Activated B cell treated with CpG ODN at 0.5 μM for 24 hours (primary cell): ENCODE results near the gene TRAFD1. TPM values are rescaled to one million over a fixed set of nuclear protein-coding genes. Genes with fewer than 3 reads are reported as not detected.

Experiments
- ATAC-seq: fragments of 200-7000 bp; cut with Tn5 transposase; one replicate; pipeline ENCODE4 v1.10.0; 2021; ENCODE audit warnings: low read depth, mild to moderate bottlenecking, moderate library complexity
- CTCF ChIA-PET: fragments of 350-600 bp; sonication (Branson Sonifier 250); formaldehyde crosslinking; loops from one replicate; lab custom pipeline; 2021; ENCODE audit warnings: antibody characterized with exemption; lab: Charles Lee
- POLR2A ChIA-PET: fragments of 350-600 bp; sonication (Branson Sonifier 250); formaldehyde crosslinking; loops from one replicate; lab custom pipeline; 2021; ENCODE audit warnings: antibody characterized with exemption; lab: Charles Lee
- DNase-seq: peaks from one replicate; pipeline ENCODE4 v3.0.0; 2022
- H3K27ac Mint-ChIP-seq: one replicate; pipeline ENCODE4 v1.8.0; 2020; ENCODE audit warnings: mixed read lengths
- H3K27me3 Mint-ChIP-seq: one replicate; pipeline ENCODE4 v1.8.0; 2021; ENCODE audit warnings: mixed read lengths
- H3K36me3 Mint-ChIP-seq: one replicate; pipeline ENCODE4 v1.8.0; 2021; ENCODE audit warnings: low read depth, mixed read lengths
- H3K4me1 Mint-ChIP-seq: one replicate; pipeline ENCODE4 v1.8.0; 2021; ENCODE audit warnings: mixed read lengths
- H3K4me3 Mint-ChIP-seq: one replicate; pipeline ENCODE4 v1.8.0; 2020; ENCODE audit warnings: mild to moderate bottlenecking, mixed read lengths
- H3K9me3 Mint-ChIP-seq: one replicate; pipeline ENCODE4 v1.8.0; 2020; ENCODE audit warnings: mixed read lengths
- intact Hi-C: fragments of 100-400 bp; cut with micrococcal nuclease; formaldehyde crosslinking; loops from one replicate; pipeline ENCODE4 v1.15.1; 2024
- total RNA-seq: library from RNA; stranded (reverse); gene quantifications from 2 replicates; pipeline ENCODE4 v1.2.3, GENCODE V29; 2022
- TF ChIP-seq, protein P1 (sequence below): fragments of 200-600 bp; IDR thresholded peaks from one replicate; pipeline ENCODE4 v1.8.0; 2022; ENCODE audit warnings: antibody characterized with exemption, mild to moderate bottlenecking

The TRAFD1 gene
- total RNA-seq, 1 donor from 2014 or later, result 51.0 TPM

DNA sequence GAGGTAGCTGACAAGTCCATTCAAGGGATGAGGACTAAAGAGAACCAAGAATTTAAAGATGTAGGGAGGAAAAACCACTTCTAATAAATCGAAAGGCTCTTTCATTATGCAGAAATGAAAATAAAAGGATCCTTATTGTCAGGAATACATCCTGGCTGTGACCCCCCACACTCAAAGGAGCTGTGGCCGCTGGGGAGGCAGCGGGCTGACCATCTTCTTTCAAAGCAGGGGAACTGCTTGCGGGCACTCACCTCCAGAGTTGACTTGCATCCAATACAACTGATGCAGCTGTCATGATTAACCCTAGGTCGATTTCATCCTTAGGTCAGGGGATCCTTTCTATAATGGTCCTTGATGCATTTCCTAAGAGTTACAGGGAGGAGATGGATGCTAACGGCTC lies 35.3 kb downstream of the TRAFD1 start:
- ChIA-PET CTCF (interaction anchor here (1.3 kb wide), 1 partner anchor 216 kb away, joined by 4 read pairs; no protein-coding TSS in a partner anchor), POLR2A (interaction anchor here (2.7 kb wide), 1 partner anchor 146 kb away, joined by 13 read pairs; the partner anchor contains the start of gene ERP29)
- DNase-seq, result no peak
- intact Hi-C loops, result no loop called here
- TF ChIP-seq, protein P1, sequence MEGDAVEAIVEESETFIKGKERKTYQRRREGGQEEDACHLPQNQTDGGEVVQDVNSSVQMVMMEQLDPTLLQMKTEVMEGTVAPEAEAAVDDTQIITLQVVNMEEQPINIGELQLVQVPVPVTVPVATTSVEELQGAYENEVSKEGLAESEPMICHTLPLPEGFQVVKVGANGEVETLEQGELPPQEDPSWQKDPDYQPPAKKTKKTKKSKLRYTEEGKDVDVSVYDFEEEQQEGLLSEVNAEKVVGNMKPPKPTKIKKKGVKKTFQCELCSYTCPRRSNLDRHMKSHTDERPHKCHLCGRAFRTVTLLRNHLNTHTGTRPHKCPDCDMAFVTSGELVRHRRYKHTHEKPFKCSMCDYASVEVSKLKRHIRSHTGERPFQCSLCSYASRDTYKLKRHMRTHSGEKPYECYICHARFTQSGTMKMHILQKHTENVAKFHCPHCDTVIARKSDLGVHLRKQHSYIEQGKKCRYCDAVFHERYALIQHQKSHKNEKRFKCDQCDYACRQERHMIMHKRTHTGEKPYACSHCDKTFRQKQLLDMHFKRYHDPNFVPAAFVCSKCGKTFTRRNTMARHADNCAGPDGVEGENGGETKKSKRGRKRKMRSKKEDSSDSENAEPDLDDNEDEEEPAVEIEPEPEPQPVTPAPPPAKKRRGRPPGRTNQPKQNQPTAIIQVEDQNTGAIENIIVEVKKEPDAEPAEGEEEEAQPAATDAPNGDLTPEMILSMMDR, result no peak
- ATAC-seq, result no peak
- peak overlapping the region; percentile 59 for H3K27ac Mint-ChIP-seq
- peaks cover 20% of the 10 kb centered on the region for H3K9me3 Mint-ChIP-seq
- H3K4me3 Mint-ChIP-seq, result no peak overlapping the region
- H3K4me1 Mint-ChIP-seq, result peaks cover 31% of the 10 kb centered on the region
- H3K36me3 Mint-ChIP-seq, result peaks cover 83% of the 10 kb centered on the region
- no peaks in the 10 kb centered on the region for H3K27me3 Mint-ChIP-seq

DNA sequence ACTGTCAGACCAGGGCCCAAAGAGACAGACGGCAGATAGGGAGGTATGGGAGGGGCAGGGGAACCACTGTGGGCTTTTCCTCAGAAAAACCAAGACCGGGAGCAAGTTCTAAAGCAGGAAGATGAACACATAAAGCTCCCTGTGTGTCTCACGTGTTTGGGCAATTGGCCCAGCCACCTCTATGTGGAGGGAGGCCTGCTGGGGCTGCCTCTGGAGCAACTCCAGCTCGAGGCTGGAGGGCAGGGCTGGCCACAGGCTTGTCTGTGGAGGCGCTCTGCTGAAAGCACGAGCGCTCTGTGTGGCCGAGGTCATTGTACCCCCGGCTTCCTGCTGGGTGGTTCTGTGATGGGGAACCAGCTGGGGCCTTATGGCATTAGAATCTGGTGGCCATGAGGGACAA lies 36.4 kb downstream of the TRAFD1 start:
- DNase-seq (no peak), ATAC-seq (no peak)
- ChIA-PET CTCF (no interaction called here), POLR2A (no interaction called here)
- peaks cover 28% of the 10 kb centered on the region for H3K4me1 Mint-ChIP-seq
- TF ChIP-seq, protein P1, result no peak
- H3K27me3 Mint-ChIP-seq, result no peaks in the 10 kb centered on the region
- H3K9me3 Mint-ChIP-seq, result peaks cover 14% of the 10 kb centered on the region
- no peak overlapping the region for H3K4me3 Mint-ChIP-seq
- intact Hi-C loops, result no loop called here
- peaks cover 73% of the 10 kb centered on the region for H3K36me3 Mint-ChIP-seq
- H3K27ac Mint-ChIP-seq, result peak overlapping the region; percentile 18

DNA sequence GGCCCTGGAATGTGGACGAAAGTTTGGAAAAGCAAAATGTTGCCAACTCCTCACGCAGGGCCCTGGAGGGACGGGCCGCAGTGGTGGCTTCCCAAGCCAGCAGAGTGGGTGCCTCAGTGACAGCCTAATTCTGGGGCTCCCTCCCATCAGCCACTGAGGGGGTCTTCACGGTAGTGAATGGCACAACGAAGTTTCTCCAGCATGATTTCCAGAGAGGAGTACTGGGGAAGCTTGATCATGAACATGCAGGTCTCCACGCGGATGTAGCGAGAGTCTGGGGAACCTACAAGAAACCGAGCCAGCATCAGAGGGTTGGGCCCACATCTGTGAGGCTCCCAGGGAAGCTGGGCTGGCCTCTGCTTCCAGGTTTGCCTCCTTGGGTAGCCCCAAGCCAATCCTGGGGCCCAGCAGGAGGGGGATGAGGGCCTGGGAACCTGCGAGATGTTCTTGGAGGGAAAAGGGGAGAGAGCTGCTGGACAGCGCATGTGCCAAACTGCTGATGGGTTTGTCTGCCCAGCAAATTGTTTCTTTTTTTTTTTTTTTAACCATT lies 37.0 kb downstream of the TRAFD1 start:
- Mint-ChIP-seq H3K9me3 (peaks cover 9% of the 10 kb centered on the region), H3K4me1 (peaks cover 28% of the 10 kb centered on the region), H3K4me3 (no peak overlapping the region), H3K27me3 (no peaks in the 10 kb centered on the region), H3K36me3 (peaks cover 67% of the 10 kb centered on the region), H3K27ac (no peak overlapping the region)
- intact Hi-C loops, result no loop called here
- ChIA-PET POLR2A (no interaction called here), CTCF (no interaction called here)
- TF ChIP-seq, protein P1, result no peak
- DNase-seq (no peak), ATAC-seq (no peak)

DNA sequence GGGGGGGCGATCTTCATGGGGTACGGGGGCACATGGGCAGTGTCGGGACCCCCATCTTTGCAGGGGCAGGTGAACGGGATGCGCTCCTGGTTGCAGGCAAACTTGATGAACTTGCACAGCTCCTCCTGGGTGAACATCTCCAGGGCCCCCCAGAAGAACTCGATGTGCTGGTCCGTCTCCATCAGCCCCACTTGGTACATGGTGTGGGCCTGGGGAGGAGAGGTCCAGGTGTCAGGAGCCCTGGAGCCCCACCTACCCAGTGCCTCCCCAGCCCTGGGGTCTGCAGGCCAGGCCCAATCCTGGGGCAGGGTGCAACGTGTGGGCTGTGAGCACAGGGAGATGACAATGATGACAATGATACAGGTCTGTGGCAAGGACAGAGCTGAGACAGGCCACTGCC lies 37.7 kb downstream of the TRAFD1 start:
- Mint-ChIP-seq H3K27me3 (no peaks in the 10 kb centered on the region), H3K9me3 (peaks cover 6% of the 10 kb centered on the region), H3K4me1 (peaks cover 20% of the 10 kb centered on the region), H3K36me3 (peaks cover 60% of the 10 kb centered on the region), H3K4me3 (no peak overlapping the region), H3K27ac (no peak overlapping the region)
- ATAC-seq (no peak), DNase-seq (no peak)
- ChIA-PET CTCF (no interaction called here), POLR2A (no interaction called here)
- intact Hi-C loops, result no loop called here
- TF ChIP-seq, protein P1, result no peak

DNA sequence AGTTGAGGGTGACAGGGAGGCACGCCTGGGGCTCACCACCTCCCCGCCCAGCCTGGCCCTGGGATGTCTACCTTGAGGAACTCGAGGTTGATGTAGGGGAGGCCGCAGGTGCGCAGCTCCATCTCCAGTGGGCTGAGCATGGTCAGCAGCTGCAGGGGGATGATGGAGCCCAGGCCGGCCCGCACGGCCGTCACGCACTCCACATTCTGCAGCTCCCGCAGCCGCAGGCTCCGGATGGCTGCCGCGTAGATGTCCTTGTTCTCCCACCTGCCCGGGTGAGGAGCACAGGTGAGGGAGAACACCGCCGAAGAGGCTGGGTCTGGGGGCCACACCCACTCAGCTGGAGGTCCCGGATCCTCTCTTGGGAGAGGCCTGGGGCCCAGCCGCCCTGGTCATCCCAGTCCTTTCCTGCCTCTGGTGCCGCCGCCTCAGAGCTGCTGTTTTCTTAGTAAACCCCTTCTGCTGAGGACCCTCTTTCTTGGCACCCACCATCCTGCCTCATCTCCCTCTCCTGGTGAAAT lies 38.2 kb downstream of the TRAFD1 start:
- no peak for ATAC-seq
- no peak overlapping the region for H3K27ac Mint-ChIP-seq
- DNase-seq, result no peak
- H3K9me3 Mint-ChIP-seq, result peaks cover 2% of the 10 kb centered on the region
- POLR2A ChIA-PET, result no interaction called here
- H3K4me3 Mint-ChIP-seq, result no peak overlapping the region
- peaks cover 16% of the 10 kb centered on the region for H3K4me1 Mint-ChIP-seq
- H3K27me3 Mint-ChIP-seq, result no peaks in the 10 kb centered on the region
- H3K36me3 Mint-ChIP-seq, result peaks cover 58% of the 10 kb centered on the region
- TF ChIP-seq, protein P1, result no peak
- CTCF ChIA-PET, result no interaction called here
- intact Hi-C loops, result no loop called here
